Calu3 (cell line): ENCODE data around the gene PCBP2. TPM values are rescaled to one million over a fixed set of nuclear protein-coding genes. Genes with fewer than 3 reads are reported as not detected.

Experiments
- BruUV-seq: library from RNA; stranded (reverse); fragments of 400-500 nt; replicated peaks from 2 replicates; lab custom pipeline; 2021; lab: Mats Ljungman, UMichigan
- CTCF ChIA-PET: fragments of 300-600 bp; sonication (Branson Sonifier 250); formaldehyde crosslinking; loops from one replicate; lab custom pipeline; 2022; ENCODE audit warnings: antibody characterized with exemption; lab: Charles Lee
- DNase-seq: peaks from one replicate; pipeline ENCODE4 v3.0.0; 2022
- H3K27ac Mint-ChIP-seq: one replicate; pipeline ENCODE4 v1.8.0; 2022; ENCODE audit warnings: mixed read lengths; ENCODE audit not compliant: unreplicated experiment
- H3K27me3 Mint-ChIP-seq: one replicate; pipeline ENCODE4 v1.8.0; 2022; ENCODE audit warnings: mixed read lengths; ENCODE audit not compliant: unreplicated experiment
- H3K36me3 Mint-ChIP-seq: one replicate; pipeline ENCODE4 v1.8.0; 2022; ENCODE audit warnings: mild to moderate bottlenecking, moderate library complexity, mixed read lengths; ENCODE audit not compliant: insufficient read depth, unreplicated experiment
- H3K4me1 Mint-ChIP-seq: one replicate; pipeline ENCODE4 v1.8.0; 2022; ENCODE audit warnings: mild to moderate bottlenecking, low read depth, mixed read lengths; ENCODE audit not compliant: unreplicated experiment
- H3K4me3 Mint-ChIP-seq: one replicate; pipeline ENCODE4 v1.8.0; 2022; ENCODE audit warnings: mild to moderate bottlenecking, low read depth, moderate library complexity, mixed read lengths; ENCODE audit not compliant: unreplicated experiment
- H3K9me3 Mint-ChIP-seq: one replicate; pipeline ENCODE4 v1.8.0; 2022; ENCODE audit warnings: low read depth, mixed read lengths; ENCODE audit not compliant: unreplicated experiment
- intact Hi-C: fragments of 100-400 bp; cut with micrococcal nuclease; formaldehyde crosslinking; loops from one replicate; pipeline ENCODE4 v1.10.0; 2022; ENCODE audit not compliant: unreplicated experiment
- total RNA-seq: library from RNA; stranded (reverse); gene quantifications from 2 replicates; pipeline ENCODE4 v1.2.3, GENCODE V29; 2022
- TF ChIP-seq, protein P1 (sequence below): fragments of 200-600 bp; IDR thresholded peaks from one replicate; pipeline ENCODE4 v1.8.0; 2022; ENCODE audit warnings: antibody characterized with exemption; ENCODE audit not compliant: unreplicated experiment

The PCBP2 gene
- total RNA-seq, 1 experiment from 2014 or later = 528 TPM

DNA sequence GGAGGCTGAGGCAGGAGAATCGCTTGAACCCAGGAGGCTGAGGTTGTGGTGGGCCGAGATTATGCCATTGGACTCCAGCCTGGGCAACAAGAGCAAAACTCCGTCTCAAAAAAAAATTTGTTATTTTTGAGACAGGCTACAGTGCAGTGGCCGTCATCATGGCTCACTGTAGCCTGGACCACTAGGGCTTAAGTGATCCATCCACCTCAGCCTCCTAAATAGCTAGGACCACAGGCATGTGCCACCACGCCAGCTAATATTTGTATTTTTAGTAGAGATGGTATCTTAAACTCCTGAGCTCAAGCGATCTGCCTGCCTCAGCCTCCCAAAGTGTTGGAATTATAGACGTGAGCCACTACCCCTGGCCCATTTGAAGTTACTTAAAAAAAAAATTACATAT, 966 bp upstream of the PCBP2 start:
- DNase-seq = no peak
- CTCF ChIA-PET = no interaction called here
- BruUV-seq = no TSS peak
- intact Hi-C loops = no loop called here
- no peak overlapping the region for H3K4me3 Mint-ChIP-seq
- H3K36me3 Mint-ChIP-seq = peaks cover 46% of the 10 kb centered on the region
- peaks cover 19% of the 10 kb centered on the region for H3K4me1 Mint-ChIP-seq
- no peaks in the 10 kb centered on the region for H3K9me3 Mint-ChIP-seq
- H3K27ac Mint-ChIP-seq = no peak overlapping the region
- TF ChIP-seq, protein P1, sequence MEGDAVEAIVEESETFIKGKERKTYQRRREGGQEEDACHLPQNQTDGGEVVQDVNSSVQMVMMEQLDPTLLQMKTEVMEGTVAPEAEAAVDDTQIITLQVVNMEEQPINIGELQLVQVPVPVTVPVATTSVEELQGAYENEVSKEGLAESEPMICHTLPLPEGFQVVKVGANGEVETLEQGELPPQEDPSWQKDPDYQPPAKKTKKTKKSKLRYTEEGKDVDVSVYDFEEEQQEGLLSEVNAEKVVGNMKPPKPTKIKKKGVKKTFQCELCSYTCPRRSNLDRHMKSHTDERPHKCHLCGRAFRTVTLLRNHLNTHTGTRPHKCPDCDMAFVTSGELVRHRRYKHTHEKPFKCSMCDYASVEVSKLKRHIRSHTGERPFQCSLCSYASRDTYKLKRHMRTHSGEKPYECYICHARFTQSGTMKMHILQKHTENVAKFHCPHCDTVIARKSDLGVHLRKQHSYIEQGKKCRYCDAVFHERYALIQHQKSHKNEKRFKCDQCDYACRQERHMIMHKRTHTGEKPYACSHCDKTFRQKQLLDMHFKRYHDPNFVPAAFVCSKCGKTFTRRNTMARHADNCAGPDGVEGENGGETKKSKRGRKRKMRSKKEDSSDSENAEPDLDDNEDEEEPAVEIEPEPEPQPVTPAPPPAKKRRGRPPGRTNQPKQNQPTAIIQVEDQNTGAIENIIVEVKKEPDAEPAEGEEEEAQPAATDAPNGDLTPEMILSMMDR = no peak
- H3K27me3 Mint-ChIP-seq = no peaks in the 10 kb centered on the region

DNA sequence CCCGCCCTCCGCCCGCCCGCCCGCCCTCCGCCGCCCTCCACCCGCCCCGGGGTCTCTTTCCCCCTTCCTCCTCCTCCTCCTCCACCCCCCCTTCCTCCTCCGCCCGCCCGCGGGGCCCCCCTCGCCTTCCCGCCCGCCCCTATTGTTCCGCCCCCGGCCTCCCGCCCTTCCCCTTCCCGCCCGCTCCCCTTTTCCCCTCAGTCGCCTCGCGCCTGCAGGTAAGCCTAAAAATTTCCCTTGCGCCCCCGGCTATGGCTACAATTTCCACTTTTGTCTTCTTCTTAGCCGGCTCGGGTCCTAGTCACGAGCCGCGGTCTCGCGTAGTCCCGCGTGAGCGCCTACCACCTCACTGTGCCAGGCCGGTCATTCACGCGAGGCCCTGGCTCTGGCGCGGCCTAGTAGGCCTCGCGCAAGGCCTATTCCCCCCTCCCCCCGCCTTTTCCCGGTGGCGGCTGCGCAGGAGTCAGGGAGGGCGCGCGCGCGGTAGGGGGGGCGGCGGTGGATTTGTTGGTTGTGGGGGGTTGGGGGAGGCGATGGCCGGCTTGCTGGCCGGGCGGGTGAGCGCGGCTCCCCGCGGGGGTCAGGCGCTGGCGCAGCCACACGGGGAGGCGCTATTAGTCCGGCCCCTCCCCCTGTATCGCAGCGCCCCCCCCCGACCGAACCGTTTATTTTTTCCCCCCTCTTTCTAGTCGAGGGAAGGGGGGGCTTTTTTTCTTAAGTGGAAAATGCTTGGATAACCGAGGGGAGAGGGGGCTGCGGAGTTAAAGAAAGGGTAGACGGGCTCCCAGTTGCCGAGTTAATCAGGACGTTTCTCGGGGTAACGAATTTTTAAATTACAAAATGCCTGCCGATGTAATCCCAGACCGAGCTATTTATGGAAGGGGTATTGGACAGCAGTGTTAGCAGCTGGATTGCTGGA, 516 bp downstream of the PCBP2 start:
- no TSS peak for BruUV-seq
- intact Hi-C loops = no loop called here
- CTCF ChIA-PET = interaction anchor here (0.5 to 0.9 kb wide), 5 partner anchors 75 to 291 kb away, joined by 3 to 6 read pairs (median 4); partner anchors contain the start of gene AAAS

DNA sequence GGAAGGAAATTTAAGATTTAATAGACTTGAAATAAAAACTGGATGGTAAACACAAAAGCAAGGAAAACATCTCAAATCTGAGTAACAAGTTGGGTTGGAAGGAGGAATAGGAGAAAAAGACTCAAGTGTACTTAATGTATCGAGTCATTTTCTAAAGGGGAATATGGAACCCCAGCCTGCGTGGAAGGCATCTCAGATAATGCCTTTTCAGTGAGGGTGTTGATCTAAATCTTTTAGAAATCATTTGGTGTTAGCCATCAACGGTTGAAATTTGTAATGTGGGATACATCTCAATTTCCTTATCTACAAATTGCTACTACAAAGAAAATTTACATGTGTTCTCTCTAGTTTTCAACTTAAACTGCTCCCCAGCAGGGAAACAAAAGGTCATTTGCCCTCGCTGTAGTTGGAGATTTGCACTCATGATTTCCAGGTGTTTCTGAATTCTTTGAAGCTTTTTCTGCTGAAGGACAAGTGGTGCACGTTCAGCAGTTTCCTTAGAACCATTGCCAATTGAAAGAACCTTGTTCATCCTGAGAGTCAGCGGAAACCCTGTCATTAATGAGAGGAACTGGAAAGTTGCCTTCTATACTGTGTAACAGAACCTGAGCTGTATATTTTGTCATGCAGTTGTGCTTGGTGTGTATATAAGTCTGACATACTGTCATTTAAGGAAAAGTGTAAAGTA, 2.2 kb downstream of the PCBP2 start:
- no TSS peak for BruUV-seq
- Mint-ChIP-seq H3K9me3 (no peaks in the 10 kb centered on the region), H3K27me3 (no peaks in the 10 kb centered on the region), H3K4me3 (peak overlapping the region; percentile 82), H3K4me1 (peaks cover 19% of the 10 kb centered on the region), H3K27ac (peak overlapping the region; percentile 68), H3K36me3 (peaks cover 69% of the 10 kb centered on the region)
- no peak for DNase-seq
- CTCF ChIA-PET = interaction anchor here (0.6 kb wide), 1 partner anchor 649 kb away, joined by 4 read pairs; no protein-coding TSS in a partner anchor
- intact Hi-C loops = no loop called here
- TF ChIP-seq, protein P1 = no peak

More for the DNA sequence above, 516 bp downstream of the PCBP2 start:
- Mint-ChIP-seq H3K27ac (peak overlapping the region; percentile 68), H3K27me3 (no peaks in the 10 kb centered on the region), H3K36me3 (peaks cover 56% of the 10 kb centered on the region), H3K9me3 (no peaks in the 10 kb centered on the region), H3K4me3 (peak overlapping the region; percentile 82), H3K4me1 (peaks cover 19% of the 10 kb centered on the region)
- peak; percentile 79 for DNase-seq
- TF ChIP-seq, protein P1 = peak; percentile 37

DNA sequence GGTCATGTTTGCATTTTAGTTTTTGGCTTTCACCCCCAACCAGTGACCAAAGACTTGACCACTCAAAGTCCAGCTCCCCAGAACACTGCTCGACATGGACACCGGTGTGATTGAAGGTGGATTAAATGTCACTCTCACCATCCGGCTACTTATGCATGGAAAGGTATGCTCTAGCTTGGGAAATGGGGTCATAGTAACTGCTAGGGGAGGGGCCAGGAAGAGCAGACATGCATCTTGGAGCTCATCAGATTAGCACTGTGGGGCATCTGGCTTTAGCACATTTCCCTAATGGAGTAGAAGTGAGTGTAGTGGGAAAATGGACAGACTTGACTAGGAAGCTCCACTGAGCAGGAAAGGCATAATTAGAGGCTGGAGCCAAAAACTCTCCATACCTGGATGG, 2.8 kb downstream of the PCBP2 start:
- Mint-ChIP-seq H3K27ac (peak overlapping the region; percentile 30), H3K36me3 (peaks cover 74% of the 10 kb centered on the region), H3K4me3 (peak overlapping the region; percentile 82), H3K4me1 (peaks cover 19% of the 10 kb centered on the region), H3K9me3 (no peaks in the 10 kb centered on the region), H3K27me3 (no peaks in the 10 kb centered on the region)
- no TSS peak for BruUV-seq
- CTCF ChIA-PET = interaction anchor here (0.6 kb wide), 1 partner anchor 649 kb away, joined by 4 read pairs; no protein-coding TSS in a partner anchor
- intact Hi-C loops = no loop called here
- DNase-seq = no peak
- TF ChIP-seq, protein P1 = no peak
